ENCODE data around the gene HTRA3.

The HTRA3 gene

DNA sequence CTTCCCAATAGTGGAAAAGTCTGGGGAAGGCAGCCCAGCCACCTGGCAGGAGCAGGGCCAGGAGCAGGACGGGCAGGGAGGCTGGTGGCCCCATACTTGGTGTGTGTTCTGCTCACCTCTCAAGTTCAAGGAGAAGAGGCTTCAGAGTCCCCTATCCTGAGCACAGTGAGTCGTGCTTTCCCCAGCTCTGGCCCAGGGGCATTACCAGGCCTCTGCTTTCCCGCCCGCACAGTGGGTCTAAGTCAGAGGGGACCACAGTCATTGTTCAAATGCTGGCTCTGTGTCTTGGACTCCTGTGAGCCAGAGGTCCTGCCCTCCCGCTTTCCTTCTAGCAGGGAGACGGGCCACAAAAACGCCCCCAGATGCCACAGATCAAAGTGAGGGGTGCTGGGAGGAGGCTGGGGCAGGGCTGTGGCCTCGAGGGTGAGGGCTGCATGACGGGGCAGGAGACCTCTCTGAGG is 27.6 kb downstream of the HTRA3 start:
- DNase-seq, result no peak

DNA sequence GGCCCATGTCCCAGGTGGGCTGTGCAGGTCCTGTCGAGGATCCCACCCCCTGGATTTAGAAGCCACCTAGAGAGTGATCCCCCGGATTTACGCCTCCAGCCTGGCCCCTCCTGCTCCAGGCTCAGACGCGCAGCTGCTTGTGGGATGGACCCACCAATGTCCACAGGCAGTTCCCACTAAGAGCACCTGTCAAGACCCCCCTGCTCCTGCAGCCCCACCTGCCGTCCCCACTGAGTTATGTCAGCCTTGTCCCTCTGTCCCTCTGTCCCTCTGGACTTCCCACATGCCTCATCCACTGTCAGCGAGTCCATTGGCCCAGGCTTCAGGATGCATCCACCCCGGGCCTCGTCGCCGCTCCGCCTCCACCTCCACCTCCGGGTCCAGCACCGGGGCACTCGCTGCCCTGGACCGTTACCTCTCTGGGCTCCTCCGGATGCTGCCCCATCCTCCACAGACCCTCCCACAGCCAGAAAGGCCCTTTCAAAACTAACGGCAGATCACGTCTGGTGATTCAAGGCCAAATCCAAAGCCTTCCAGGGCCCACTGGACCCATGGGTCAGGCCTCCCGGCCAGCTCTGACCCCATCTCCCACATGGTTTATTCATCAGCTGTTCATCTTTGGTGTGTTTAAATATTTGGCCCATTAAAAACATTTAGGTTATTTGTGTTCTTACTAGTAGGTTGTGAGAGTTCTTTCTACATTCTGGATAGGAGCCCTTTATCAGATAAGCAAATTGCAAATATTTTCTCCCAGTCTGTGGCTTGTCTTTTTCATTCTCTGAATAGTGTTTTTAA is 28.3 kb downstream of the HTRA3 start:
- no peak for DNase-seq

DNA sequence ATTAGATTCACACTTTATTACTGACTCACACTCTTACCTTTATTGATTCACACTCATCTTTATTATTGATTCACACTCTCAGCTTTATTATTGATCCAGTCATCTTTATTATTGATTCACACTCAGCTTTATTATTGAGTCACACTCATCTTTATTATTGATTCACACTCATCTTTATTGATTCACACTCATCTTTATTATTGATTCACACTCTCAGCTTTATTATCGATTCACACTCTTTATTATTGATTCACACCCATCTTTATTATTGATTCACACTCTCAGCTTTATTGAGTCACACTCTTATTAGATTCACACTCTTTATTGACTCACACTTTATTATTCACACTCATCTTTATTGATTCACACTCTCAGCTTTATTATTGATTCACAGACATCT is 31.3 kb downstream of the HTRA3 start:
- DNase-seq, result no peak

- no peak for DNase-seq
These were observed 32.5 kb downstream of the HTRA3 start for GRCh38 chr4:8301851-8302730.

DNA sequence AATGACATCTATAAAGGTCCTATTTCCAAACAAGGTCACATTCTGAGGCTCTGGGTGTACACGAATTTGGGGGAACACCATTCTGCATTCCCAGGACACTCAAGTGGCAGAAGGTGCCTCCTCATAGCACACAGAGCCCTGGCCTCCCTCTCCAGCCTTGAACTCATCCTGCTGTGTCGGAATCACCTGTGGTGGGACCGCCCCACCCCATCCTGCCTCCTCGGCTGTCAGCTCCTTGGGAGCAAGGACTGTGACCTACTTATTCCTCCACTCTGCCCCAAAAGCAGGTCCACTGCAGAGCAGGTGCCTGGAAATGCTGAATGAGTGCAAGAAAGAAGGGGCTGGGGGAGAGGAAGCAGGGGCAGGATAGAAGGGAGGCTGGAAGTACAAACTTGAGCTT is 33.5 kb downstream of the HTRA3 start:
- DNase-seq, result no peak

DNA sequence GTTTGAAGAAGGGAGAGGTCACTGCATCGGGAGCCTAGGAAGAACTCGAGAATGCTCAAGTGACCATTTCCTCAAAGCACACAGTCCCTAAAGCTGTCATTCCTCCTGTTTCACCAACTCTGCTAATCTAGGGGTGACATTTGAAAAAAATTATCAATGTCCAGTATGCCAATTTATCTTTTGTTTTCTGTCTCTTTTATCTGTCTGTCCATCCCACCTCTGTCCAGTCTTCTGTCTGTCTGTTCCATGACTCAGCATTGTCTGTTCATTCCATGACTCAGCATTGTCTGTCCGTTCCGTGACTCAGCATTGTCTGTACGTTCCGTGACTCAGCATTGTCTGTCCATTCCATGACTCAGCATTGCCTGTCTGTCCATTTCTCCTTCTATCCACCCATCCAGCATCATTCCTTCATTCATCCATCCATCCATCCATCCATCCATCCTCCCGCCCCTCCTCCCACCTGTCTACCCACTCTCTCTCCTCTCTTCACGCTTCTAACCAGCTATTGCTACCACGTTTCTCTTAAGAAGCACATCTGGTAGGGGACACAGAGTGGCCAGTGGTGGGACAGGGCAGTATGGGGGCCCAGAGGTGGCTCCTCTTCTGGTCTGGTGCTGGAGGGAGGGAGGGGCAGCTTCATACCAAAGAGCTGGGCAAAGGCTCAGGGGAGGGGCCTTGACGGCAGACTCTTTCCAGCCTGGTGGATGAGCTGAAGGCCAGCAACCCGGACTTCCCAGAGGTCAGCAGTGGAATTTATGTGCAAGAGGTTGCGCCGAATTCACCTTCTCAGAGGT is 34.1 kb downstream of the HTRA3 start:
- DNase-seq, result no peak

DNA sequence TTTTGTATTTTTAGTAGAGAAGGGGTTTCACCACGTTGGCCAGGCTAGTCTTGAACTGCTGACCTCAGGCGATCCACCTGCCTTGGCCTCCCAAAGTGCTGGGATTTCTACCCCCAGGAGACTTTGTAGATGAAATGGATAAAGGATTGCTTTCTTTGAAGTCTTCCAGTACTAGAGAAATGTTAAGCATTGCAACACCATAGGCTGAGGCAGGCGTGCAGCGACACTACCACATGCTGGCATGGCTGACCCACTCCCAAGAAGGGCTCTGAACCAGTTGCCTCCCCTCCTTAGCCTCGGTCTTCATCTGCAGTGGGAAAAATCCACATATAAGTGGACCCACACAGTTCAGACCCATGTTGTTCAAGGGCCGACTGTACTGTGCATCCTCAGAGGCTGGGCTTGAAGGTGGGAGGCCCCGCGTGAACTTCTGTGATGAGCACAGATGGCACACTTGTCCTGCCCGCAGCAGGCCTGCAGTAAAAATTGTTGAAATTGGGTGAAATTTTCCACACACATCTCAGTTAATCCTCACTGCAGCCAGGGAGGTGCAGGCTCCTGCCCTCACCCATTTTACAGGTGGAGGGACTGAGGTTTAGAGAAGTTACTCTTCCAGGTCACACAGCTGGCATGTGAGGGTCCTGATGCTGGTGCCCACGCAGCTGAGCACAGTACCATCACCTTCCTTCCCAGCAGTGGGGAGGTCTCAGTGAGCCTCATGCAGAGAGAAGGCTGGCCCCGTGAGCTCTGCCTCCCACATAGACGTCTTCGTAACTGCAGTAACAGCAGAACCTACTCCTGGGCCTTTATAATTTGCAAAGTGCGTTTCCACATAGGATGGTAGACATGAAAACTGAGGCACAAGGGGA is 35.5 kb downstream of the HTRA3 start:
- DNase-seq, result no peak

DNA sequence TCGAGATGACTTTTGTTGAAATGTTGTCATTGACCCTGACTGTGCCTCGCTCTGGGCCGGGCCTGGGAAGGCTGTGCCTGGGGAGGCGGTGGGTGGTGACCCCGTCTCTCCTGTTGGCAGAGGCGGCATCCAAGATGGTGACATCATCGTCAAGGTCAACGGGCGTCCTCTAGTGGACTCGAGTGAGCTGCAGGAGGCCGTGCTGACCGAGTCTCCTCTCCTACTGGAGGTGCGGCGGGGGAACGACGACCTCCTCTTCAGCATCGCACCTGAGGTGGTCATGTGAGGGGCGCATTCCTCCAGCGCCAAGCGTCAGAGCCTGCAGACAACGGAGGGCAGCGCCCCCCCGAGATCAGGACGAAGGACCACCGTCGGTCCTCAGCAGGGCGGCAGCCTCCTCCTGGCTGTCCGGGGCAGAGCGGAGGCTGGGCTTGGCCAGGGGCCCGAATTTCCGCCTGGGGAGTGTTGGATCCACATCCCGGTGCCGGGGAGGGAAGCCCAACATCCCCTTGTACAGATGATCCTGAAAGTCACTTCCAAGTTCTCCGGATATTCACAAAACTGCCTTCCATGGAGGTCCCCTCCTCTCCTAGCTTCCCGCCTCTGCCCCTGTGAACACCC is 36.4 kb downstream of the HTRA3 start:
- no peak for DNase-seq

DNA sequence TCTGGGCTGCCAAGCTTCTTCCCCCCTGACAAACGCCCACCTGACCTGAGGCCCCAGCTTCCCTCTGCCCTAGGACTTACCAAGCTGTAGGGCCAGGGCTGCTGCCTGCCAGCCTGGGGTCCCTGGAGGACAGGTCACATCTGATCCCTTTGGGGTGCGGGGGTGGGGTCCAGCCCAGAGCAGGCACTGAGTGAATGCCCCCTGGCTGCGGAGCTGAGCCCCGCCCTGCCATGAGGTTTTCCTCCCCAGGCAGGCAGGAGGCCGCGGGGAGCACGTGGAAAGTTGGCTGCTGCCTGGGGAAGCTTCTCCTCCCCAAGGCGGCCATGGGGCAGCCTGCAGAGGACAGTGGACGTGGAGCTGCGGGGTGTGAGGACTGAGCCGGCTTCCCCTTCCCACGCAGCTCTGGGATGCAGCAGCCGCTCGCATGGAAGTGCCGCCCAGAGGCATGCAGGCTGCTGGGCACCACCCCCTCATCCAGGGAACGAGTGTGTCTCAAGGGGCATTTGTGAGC is 37.0 kb downstream of the HTRA3 start:
- DNase-seq, result no peak

DNA sequence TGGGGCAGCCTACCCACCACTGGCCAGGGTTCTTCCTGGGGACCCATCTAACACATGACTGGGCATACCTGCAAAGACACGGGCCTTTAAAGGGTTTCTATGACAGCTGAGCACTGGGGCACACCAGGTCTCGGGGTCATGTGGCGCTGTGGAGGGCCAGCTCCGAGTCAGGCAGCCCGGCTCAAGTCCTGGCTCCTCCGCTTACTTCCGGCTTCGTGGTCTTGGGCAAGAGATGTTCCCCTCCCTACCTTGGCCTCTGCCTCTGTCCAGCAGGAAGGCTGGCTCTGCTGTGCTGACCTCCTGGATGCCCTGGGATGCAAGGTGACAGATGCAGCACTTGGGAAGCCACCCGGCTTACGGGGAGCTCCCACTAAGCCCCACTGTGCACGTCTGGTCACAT is 37.6 kb downstream of the HTRA3 start:
- no peak for DNase-seq

DNA sequence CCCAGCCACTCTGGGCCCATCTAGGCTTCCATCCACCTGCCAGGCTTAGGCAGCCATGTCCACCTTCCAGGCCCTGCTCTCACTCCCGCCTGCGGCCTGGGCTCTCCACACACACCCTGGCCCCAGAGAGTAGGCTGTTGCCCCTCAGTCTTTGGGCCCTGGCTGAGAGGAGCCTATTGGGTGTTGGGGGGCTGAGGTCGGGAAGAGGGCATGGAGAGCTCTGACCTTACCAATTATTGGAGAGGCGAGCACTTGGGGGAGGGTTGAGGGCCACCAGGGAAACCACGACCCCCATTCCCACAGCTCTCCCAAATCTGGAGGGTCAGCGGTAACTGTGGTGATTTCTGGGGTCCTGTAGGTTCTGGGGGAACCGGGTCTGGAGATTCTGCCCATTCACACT is 38.2 kb downstream of the HTRA3 start:
- DNase-seq, result no peak

DNA sequence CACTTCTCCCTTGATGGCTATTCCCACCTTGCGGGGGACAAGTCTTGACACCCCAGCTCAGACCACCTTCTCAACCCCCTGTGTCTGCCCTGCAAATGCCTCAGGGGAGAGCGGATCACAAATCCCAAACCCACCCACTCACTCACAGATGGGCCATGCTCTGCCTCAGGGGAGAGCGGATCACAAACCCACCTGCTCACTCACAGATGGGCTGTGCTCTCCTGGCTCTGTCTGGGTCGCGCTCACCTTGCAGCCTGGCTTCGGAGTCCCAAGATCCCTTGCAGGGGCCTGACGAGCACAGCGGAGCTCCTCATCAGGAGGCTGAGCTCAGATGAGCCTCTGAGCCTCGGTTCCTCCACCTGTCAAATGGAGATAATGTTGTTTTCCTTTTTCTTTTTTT is 38.6 kb downstream of the HTRA3 start:
- DNase-seq, result no peak

- no peak for DNase-seq
These were observed 39.6 kb downstream of the HTRA3 start for GRCh38 chr4:8308856-8309771.

DNA sequence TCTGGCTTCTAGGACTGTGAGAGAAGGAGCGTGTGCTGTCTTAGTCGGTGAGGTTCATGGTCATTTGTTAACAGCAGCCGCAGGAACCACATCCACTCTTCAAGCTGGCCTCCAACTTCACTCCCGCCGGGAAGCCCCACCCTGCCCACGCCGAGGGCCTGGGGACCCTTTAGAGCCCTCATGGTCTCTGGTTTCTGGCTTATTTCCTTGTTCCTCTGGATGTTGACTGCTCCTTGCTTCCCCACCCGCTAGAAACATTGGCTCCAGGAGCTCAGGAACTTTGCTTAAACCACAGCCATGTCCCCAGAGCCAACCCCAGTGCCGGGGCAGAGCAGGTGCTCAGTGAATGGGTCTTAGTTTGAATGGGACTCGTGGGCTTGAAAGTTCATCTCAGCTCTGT is 40.8 kb downstream of the HTRA3 start:
- DNase-seq, result no peak

DNA sequence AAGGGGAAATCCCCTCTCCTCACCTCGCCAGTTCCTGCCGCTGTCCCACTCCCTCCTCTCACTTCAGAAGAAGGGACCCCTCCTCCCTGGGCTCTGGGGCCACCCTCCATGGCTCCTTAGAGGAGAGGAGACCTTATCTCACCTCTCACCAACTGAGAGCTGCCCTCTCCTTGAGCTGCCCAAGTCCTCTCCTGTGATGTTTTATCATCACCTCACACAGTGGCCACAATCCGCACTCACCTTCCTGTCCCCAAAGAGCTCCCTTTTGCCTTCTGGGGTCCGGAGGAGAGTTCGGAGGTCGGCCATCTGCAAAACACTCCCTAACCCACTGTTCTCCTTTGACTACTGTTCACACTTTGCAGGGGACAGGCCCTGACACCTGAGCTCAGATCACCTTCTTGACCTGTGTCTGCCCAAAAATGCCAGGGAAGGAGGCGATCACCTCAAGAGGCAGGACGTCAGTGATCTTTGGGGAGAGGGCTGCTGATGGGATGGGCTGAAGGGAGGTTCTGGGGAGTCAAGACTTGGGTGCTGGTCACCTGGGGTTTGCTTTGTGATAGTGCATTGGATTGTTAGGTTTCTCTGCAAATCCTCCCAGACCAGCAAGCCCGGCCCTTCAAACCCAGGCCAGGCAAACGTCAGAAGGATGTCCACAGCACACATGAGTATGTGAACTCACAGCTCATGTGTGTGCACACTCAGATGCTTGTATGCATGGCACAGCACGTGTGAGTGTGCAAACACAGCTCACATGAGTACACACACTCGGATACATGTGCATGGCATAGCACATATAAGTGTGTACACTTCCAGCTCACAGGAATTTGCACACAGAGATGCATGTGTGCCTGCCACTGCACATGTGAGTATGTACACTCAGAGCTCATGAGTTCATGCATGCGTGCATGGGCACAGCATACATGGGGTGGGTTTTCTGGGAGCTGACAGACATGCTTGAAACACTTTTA is 41.8 kb downstream of the HTRA3 start:
- DNase-seq, result no peak

DNA sequence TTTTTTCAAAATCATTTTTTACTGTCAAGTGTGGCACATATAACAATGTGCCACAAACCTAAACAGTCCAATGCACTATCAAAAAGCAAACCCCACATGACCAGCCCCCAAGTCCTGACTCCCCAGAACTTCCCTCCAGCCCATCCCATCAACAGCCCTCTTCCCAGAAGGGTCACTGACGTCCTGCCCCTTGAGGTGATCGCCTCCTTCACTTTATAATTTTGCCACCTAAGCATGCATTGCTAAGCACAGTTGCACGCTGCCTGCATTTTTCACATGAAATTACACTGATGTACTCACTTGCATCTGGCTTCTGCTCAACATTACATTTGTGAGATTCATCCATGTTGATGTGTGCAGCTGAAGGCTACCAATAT is 42.5 kb downstream of the HTRA3 start:
- DNase-seq, result no peak

GRCh38 chr4:8312976-8313375 is 43.4 kb downstream of the HTRA3 start:
- DNase-seq, result no peak

DNA sequence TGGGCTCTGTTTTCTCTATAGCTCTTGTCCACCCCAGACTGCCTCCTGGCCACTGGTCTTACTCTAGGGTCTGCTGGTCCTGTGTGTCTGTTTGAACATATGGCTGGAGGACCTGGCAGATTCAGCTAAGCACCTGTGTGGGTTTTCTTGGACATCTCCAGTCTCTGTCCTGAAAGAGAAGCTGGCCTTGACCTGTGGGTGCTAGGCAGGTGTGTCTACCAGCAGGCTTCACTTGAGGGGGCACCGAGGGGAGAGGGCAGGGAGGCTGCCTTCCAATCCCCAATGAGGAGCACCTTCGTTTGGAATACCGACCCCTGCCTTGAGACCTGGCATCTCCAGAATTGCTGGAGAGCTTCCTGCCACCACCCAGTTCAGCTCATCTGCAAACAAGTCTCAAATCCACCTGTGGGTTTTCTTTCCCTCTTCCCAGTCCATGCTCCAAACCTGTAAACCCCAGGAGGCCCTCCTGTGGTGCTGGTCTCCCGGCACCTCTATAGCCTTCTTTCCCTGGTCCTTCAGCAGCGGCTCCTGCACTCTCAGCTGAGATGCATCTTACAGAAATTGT is 45.2 kb downstream of the HTRA3 start:
- DNase-seq, result no peak

All from NCI-H1436 (cell line).